Duodenal mucosa (tissue), 2 donors: ENCODE results near the gene SPA17.

ENCODE experiments used
- H3K27ac ChIP-seq: one replicate; pipeline ENCODE4 v1.7.0; 2013; ENCODE audit warnings: low read depth, low read length
- H3K27me3 ChIP-seq, 2 donors: one replicate each; pipeline ENCODE4 v1.7.0; 2013; ENCODE audit warnings: low read length in 2 of 2, control low read depth in 1 of 2; ENCODE audit not compliant: insufficient read depth in 2 of 2, control insufficient read depth in 1 of 2
- H3K36me3 ChIP-seq, 2 donors: one replicate each; pipeline ENCODE4 v1.7.0; 2013; ENCODE audit warnings: low read length in 2 of 2, control low read depth in 1 of 2; ENCODE audit not compliant: insufficient read depth in 2 of 2, control insufficient read depth in 1 of 2
- H3K4me1 ChIP-seq, 2 donors: one replicate each; pipeline ENCODE4 v1.7.0; 2013; ENCODE audit warnings: low read length in 2 of 2, control low read depth in 1 of 2; ENCODE audit not compliant: insufficient read depth in 2 of 2, control insufficient read depth in 1 of 2
- H3K4me3 ChIP-seq, 2 donors: one replicate each; pipeline ENCODE4 v1.7.0; 2013; ENCODE audit warnings: low read length in 2 of 2, low read depth in 1 of 2
- H3K9ac ChIP-seq, 2 donors: one replicate each; pipeline ENCODE4 v1.7.0; 2013; ENCODE audit warnings: low read length in 2 of 2, low read depth in 1 of 2
- H3K9me3 ChIP-seq, 2 donors: one replicate each; pipeline ENCODE4 v1.7.0; 2013; ENCODE audit warnings: low read length in 2 of 2, control low read depth in 1 of 2; ENCODE audit not compliant: control insufficient read depth in 1 of 2

The SPA17 gene

DNA sequence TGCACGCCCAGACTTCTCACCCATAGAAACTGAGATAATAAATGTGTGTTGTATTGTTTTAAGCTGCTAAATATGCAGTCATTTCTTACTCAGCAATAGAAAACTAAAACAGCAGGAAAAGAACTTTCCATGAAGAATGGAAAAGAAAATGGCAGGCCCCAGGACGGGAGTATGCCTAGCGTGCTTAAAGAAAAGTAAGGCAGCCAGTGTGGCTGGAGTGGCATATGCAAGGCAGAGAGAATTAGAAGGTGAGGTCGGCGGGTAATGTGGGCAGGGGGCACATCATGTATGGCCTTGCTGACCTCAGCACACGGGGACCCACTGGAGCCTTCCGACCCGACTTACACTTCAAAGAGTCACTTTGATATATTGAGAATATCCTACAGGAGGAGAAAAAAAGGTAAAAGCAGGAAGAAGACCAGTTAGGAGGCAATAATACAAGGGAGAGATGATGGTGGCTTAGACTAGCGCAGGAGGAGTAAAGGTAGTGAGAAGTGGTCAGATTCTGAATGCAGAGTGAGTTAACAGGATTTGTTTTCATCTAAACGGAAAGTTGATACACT lies 30.6 kb upstream of the SPA17 start:
- no peak overlapping the region for H3K27ac ChIP-seq
- H3K9me3 ChIP-seq, result no peaks in the 10 kb centered on the region
- no peaks in the 10 kb centered on the region for H3K27me3 ChIP-seq

GRCh38 chr11:124643605-124644425 lies 29.9 kb upstream of the SPA17 start:
- H3K9ac ChIP-seq, result no peak overlapping the region
- peaks cover 13 to 23% of the 10 kb centered on the region in 2 donors for H3K36me3 ChIP-seq
- no peaks in the 10 kb centered on the region for H3K27me3 ChIP-seq
- peaks cover 0 to 5% of the 10 kb centered on the region in 2 donors for H3K4me1 ChIP-seq
- H3K27ac ChIP-seq, result no peak overlapping the region
- no peaks in the 10 kb centered on the region for H3K9me3 ChIP-seq
- H3K4me3 ChIP-seq, result no peak overlapping the region

More for the DNA sequence above, 30.6 kb upstream of the SPA17 start:
- Histone ChIP-seq H3K4me1 (peaks cover 0 to 5% of the 10 kb centered on the region in 2 donors), H3K9ac (no peak overlapping the region), H3K4me3 (no peak overlapping the region), H3K36me3 (peaks cover 13 to 24% of the 10 kb centered on the region in 2 donors)

DNA sequence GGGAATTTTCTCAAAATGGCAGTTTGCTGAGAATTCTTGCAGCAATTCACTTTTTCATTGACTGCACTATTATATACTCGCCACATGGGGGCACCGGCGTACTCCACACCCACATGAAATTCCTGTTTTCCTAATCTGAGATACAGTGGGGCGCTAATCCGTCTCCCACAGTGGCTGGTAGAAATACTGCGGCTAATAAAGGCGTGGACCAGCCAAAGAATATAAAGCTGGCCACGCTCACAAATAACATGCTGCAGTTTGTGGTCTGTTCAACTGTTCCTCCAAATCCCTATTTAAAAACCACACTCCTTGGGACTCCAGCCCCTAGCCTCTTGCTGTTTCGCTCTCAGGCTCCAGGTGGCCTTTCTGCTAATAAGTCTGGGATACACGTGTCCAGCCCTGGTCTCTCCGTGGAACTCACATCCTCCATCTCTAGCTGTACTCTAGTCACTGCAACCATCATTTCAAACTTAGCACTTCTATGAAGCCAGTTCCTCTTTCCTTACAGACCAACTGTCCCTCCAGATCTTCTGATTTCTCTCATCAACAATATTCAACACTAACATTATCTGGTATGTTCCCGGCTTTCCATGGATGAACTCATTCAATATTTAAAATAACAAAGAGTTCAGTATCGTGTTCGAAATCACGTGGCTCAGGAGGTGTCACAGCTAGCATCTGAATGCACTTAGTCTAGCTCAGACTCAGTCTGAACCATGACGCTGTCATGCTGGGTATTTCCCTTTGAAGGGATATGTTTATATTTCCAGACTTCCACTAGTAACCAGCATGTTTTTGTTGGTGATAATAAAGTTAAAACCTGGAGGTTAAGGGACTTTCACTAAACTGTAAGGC lies 29.1 kb upstream of the SPA17 start:
- H3K27ac ChIP-seq, result no peak overlapping the region

GRCh38 chr11:124646148-124646547 lies 27.6 kb upstream of the SPA17 start:
- Histone ChIP-seq H3K27me3 (no peaks in the 10 kb centered on the region), H3K9me3 (no peaks in the 10 kb centered on the region)

More for the DNA sequence above, 29.1 kb upstream of the SPA17 start:
- Histone ChIP-seq H3K9me3 (no peaks in the 10 kb centered on the region), H3K36me3 (peaks cover 9 to 22% of the 10 kb centered on the region in 2 donors), H3K9ac (no peak overlapping the region), H3K4me3 (peak overlapping the region in 1 of 2 donors; percentile 17), H3K4me1 (peaks cover 0 to 5% of the 10 kb centered on the region in 2 donors), H3K27me3 (no peaks in the 10 kb centered on the region)

GRCh38 chr11:124648610-124649009 lies 25.1 kb upstream of the SPA17 start:
- Histone ChIP-seq H3K9ac (no peak overlapping the region), H3K27me3 (no peaks in the 10 kb centered on the region), H3K4me3 (no peak overlapping the region), H3K9me3 (no peaks in the 10 kb centered on the region), H3K36me3 (peaks cover 9 to 33% of the 10 kb centered on the region in 2 donors), H3K27ac (no peak overlapping the region), H3K4me1 (peaks cover 0 to 5% of the 10 kb centered on the region in 2 donors)

More at GRCh38 chr11:124646148-124646547, 27.6 kb upstream of the SPA17 start:
- Histone ChIP-seq H3K9ac (no peak overlapping the region), H3K36me3 (peaks cover 3 to 16% of the 10 kb centered on the region in 2 donors), H3K27ac (no peak overlapping the region), H3K4me3 (no peak overlapping the region), H3K4me1 (peaks cover 0 to 5% of the 10 kb centered on the region in 2 donors)

- no peaks in the 10 kb centered on the region for H3K9me3 ChIP-seq
- no peaks in the 10 kb centered on the region for H3K27me3 ChIP-seq
- peaks cover 12 to 36% of the 10 kb centered on the region in 2 donors for H3K36me3 ChIP-seq
- no peak overlapping the region for H3K27ac ChIP-seq
- H3K4me3 ChIP-seq, result no peak overlapping the region
- no peak overlapping the region for H3K9ac ChIP-seq
- H3K4me1 ChIP-seq, result no peaks in the 10 kb centered on the region
These were observed 16.7 kb upstream of the SPA17 start for GRCh38 chr11:124656774-124657630.

GRCh38 chr11:124657904-124658303 lies 15.8 kb upstream of the SPA17 start:
- Histone ChIP-seq H3K9ac (no peak overlapping the region), H3K4me3 (no peak overlapping the region), H3K36me3 (peaks cover 11 to 29% of the 10 kb centered on the region in 2 donors), H3K27me3 (no peaks in the 10 kb centered on the region), H3K4me1 (no peaks in the 10 kb centered on the region), H3K9me3 (no peaks in the 10 kb centered on the region), H3K27ac (no peak overlapping the region)

DNA sequence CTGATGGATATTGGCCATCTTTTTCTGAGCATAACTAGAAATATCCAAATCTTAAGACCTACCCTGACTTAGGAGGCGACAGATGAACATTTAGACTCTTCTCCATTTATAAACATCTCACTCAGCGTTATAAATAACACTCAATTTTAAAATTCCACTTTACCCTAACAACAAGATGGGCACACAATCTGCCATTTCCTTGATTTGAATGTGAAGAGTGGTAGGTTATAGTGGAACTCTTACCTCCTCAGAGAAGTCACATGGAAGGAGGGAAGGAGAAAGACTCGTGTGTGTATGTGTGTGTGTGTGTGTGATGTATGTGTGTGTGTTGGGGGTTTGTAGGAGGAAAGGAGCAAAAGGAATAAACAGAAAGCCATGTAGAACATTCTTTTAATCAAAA lies 15.2 kb upstream of the SPA17 start:
- H3K9ac ChIP-seq, result no peak overlapping the region
- no peak overlapping the region for H3K4me3 ChIP-seq
- no peaks in the 10 kb centered on the region for H3K27me3 ChIP-seq
- peaks cover 11 to 23% of the 10 kb centered on the region in 2 donors for H3K36me3 ChIP-seq
- H3K4me1 ChIP-seq, result no peaks in the 10 kb centered on the region
- H3K27ac ChIP-seq, result no peak overlapping the region
- no peaks in the 10 kb centered on the region for H3K9me3 ChIP-seq

DNA sequence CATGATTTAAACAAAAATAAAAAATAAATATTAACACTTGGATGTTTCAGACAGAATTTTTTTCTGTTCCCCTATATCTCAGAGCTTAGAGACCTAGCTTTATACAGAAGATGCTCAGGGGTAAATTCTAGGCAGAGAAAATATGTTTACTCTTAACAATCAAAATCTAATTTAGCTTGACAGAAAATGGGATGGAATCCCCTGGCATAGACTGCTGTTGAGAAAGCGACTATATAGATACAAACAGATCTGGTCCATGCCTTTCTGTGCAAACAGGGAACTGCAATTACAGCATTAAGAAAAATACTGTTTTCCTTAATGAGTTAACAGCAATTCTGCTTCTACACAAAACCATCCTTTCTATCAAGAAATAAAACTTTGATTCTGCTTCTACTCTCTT lies 14.7 kb upstream of the SPA17 start:
- no peaks in the 10 kb centered on the region for H3K27me3 ChIP-seq
- H3K4me1 ChIP-seq, result no peaks in the 10 kb centered on the region
- H3K9ac ChIP-seq, result no peak overlapping the region
- H3K36me3 ChIP-seq, result peaks cover 11 to 21% of the 10 kb centered on the region in 2 donors
- no peak overlapping the region for H3K4me3 ChIP-seq
- no peak overlapping the region for H3K27ac ChIP-seq
- no peaks in the 10 kb centered on the region for H3K9me3 ChIP-seq
